ENCODE results near the gene AHNAK.
"Not testable (repeated sequence)": the region's sequence is repeated elsewhere in the genome, so short reads cannot be mapped to it uniquely, and the experiment has no call there.

Gene AHNAK

GRCh38 chr11:62573006-62573591 is 26.5 kb upstream of the AHNAK start:
- peak in 1 of 2 experiments; percentile 28 for DNase-seq

GRCh38 chr11:62572431-62572830 is 25.8 kb upstream of the AHNAK start:
- DNase-seq = no peak

DNA sequence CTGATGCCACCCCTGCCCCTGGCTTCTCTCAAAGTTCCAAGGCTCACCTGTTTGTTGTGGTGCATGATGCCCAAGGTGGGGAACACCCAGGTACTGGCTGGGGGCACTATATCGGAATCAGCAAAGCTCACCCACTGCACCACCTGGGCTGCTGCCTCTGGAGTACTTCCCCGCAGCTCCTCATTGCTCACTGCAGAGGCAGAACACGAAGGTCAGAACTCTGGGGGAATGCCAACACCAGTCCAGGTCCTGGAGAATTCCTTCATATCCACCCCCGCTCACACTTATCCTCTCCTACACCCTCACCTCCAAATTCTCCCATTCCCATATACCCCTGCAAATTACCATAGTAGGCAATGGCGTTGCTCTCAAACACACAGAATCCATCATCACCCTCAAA is 24.9 kb upstream of the AHNAK start:
- not testable (repeated sequence) for DNase-seq

DNA sequence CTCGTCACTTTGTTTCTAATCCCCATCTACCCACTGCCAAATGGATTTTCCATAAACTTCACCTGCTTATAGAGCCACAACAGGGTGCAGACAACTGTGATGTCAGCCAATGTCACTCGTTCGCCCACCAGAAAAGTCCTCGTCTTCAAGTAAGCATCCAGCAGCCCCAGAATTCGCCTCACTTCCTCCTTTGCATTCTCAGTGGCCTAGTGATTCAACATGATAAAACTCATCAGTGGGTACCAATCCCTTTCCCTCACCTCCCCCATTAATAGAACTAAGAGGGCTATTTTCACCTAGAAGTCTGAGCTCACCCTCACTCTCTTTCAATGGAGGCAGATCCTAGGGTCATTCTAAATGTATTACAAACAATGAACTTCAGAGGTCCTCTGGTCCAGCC is 24.3 kb upstream of the AHNAK start:
- DNase-seq = not testable (repeated sequence)

GRCh38 chr11:62569611-62570010 is 23.0 kb upstream of the AHNAK start:
- no peak for DNase-seq

GRCh38 chr11:62567018-62567633 is 20.5 kb upstream of the AHNAK start:
- no peak for DNase-seq

GRCh38 chr11:62566247-62566646 is 19.6 kb upstream of the AHNAK start:
- no peak for DNase-seq

- DNase-seq = no peak
Observed at GRCh38 chr11:62565100-62565802, 18.6 kb upstream of the AHNAK start.

DNA sequence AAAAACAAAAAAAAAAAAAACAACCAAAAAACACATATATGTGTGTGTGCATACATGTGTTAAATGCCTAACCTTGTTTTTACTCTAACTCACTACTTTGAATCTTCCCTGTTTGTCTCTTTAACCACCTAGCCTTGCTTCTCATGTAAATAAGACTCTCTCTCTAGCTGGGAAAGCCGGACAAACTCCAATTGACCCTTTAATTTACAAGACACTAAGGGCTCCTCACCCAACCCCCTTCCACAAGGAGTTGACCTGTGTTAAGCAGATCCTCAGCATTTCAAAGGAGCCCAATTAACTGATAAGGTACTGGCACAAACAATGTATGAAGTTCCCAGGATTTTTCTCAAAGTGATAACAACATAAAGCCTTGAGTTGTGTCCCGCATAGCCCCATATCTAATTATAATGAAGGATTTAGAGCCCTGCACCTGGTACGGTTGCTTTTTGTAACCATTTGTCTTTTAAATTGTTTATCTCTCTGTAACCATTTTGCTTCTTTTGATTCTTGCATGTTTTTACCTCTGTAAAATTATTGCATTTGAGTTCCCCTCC is 15.1 kb upstream of the AHNAK start:
- not testable (repeated sequence) for DNase-seq

DNA sequence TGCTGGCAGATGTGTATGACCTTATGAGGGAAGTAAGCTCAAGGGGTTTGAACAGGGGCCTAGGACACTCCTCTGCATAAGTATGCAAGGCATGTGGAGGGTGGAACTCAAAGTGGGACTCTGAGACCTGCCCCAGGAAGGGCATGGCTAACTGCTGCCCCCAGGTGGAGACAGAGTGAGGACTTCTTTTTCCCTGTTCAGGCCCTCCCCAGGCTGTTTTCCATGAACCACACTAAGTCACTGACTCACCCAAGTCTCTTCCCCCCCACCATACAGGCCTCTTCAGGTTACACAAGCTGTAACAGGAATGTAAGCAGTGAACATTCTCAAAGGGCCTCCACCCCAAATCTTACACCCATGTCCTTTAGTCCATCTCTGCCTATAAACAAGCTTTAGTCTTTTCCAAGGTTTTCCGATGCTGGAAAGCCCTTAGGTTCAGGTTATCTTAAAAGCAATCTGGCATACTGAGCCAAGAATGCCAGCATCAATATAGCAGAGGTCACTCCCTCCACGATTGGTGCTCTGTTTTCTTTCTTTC is 14.0 kb upstream of the AHNAK start:
- peak; percentile 77 to 85 for DNase-seq

DNA sequence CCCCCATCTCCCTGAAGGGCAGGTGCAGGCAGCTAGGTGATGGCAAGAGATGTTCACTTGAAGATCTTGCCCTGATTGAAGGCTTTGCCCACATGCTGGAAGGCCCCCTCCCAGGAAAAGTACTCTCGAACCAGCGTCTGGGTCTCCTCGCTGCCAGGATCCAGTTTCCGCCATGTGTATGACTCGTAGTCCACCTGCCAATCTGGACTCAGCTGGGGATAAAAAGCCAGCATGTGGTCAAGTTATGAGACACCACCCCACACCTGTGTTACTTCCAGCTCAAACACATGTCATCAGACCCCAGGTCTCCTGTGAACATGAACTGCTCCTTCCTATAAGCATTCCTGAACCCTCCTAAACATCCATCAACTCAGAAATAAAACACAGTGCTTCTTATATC is 13.0 kb upstream of the AHNAK start:
- not testable (repeated sequence) for DNase-seq

- DNase-seq = no peak
Observed at GRCh38 chr11:62559204-62559603, 12.6 kb upstream of the AHNAK start.

- DNase-seq = no peak
Observed at GRCh38 chr11:62558669-62559068, 12.1 kb upstream of the AHNAK start.

DNA sequence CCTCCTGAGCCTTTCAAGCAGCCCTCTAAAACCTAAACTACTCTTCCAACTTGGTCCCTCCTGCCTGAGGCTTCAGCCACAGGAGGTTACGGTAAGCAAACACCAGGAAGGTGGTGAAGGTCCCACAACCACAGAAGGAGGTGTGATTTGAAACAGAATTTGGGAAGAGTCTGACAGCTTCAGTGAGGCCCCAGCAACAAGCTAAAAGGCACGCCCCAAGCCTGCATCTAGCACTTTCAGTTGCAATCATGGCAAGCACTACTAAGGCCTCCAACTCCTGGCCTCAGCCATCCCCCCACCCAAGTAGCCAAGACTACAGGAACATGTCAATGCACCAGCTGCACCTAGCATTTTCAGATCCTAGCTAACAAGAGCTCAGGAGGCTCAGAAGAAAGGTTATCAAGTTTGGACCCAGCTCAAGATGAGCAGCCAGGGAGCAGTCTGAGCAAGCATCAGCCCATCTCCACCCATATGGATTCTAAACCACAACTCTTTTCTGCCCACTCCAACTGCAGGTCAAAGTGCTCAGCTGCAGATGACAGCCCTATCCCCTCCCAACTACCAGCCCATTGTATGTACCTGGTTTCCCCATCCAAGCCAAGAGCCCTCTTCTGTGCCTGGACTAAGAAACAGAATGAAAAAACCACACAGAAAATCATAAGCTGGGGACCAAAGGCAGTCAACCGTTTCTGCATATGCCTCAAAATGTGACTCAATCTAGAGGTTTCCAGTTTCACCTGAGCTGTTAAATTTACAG is 10.4 kb upstream of the AHNAK start:
- peak; percentile 63 to 79 for DNase-seq

DNA sequence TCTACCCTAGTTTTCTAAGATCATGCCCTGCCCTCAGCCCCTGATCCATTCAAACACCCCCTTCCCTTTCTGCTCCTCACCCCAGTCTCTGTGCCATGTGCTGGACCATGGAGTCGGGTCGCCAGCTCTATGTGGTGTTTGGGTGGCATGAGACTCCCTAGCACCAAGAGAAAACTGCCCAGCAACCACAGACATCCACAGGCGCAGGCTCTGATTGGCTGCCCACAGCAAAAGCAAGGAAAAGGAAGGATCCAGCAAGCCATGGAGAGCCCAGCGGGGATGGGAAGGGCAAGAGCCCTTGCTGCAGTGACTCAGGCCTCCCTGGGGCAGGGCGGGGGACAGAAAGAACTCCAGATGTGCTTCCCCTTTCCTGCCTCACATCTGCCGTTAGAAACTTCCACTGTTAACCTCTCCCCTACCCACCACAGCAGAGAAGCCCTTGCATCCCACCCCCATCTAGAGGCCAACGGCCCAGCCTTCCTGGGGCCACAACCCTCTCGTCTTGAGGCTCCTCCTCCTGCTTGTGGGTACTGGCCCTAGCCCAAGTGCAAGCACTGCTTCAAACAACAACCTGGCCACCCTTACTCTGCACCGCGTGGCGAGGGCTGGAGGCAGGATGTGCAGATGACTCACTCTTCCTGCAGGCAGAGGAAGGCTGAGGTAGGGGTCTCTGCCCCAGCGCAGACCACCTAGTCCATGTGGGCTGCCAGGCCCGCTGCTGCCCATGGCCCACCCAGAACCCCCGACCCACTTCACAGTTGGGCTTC is 9.7 kb upstream of the AHNAK start:
- peak; percentile 84 to 88 for DNase-seq

- DNase-seq = peak; percentile 43 to 62
Observed at GRCh38 chr11:62555464-62556107, 9.0 kb upstream of the AHNAK start.

GRCh38 chr11:62554387-62555167 is 8.0 kb upstream of the AHNAK start:
- DNase-seq = no peak

DNA sequence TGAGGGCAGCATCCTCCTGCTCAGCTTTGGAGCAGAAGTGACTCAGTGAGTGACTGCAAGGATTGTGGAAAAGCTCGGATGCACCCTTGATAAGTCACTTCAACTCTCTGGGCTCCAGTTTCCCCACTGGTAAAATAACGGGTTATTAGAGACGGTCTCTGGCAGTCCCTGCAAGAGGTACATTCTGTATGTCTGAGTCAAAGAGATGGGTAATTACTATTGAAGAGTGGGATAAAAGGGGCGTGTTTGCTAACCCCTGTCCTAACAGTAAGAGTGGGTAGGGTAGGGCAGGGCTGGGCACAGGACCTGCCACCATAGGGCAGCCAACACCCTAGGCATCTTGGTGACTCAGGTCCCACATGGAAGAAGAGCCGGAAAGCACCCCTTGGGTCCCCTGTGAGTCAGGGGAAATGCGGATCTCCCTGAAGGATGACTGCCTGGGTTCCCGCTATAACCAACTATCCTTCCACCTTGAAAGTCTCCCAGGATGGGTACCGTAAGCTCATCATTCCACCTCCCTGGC is 7.3 kb upstream of the AHNAK start:
- no peak for DNase-seq

DNA sequence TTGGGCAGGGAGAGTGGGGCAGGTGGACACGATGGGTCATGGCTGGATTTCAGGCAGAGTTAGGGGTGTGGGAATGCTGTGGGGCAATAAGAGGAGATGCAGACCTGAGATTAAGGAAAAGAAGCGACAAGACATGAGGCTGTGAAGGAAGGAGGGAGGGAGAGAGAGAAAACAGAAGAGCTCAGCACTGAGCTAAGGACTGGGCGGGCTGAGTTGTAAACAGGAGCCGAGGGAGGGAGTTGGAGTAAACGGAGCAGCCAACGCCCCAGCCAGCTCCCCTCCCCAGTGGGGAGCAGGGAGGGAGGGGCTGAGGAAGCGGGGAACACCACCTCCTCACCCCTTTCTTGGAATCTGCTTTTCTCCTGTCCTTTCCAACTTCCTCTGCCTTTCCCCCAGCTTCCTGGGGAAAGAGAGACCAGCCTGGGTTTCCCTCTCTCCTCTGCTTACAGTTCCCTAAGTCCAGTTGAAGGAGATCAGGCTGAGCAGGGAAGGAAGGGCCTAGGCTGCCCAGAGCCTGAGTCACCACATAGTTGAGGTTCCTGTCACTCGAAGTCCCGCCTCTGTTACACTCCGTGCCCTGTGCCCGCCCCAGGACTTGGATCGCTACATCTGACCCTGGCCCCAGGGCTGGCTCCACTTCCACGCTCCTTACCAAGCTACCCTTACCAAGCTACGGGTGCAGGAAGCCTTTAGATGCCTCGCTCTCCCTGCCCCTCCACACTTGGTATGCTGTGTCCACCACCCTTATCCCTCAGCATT is 6.7 kb upstream of the AHNAK start:
- DNase-seq = peak; percentile 50 to 60

Data from activated CD4-positive, alpha-beta T cell treated with anti-CD3 and anti-CD28 coated beads, Interleukin-2, amount 50 U/mL, for 48 hours (primary cell).